ENCODE measurements around the gene DENND6A.

GRCh38 chr3:57694146-57694545 is 1.3 kb upstream of the DENND6A start:
- TF ChIP-seq POLR2AphosphoS5 (IDR thresholded peaks at IDR 0.05) = no peak
- TF ChIP-seq CTCF (IDR thresholded peaks at IDR 0.05) = no peak
- no peak for TF ChIP-seq POLR2A (IDR thresholded peaks at IDR 0.05)

All from upper lobe of left lung (tissue), 4 donors.